GM15510 (cell line): ENCODE results near the gene STK24.

ENCODE experiments used
- POLR2A ChIP-seq: IDR thresholded peaks from 3 replicates; pipeline ENCODE4 v1.6.1; 2011; ENCODE audit warnings: borderline replicate concordance; ENCODE audit not compliant: insufficient read length; ENCODE audit errors: extremely low read depth

Gene STK24

DNA sequence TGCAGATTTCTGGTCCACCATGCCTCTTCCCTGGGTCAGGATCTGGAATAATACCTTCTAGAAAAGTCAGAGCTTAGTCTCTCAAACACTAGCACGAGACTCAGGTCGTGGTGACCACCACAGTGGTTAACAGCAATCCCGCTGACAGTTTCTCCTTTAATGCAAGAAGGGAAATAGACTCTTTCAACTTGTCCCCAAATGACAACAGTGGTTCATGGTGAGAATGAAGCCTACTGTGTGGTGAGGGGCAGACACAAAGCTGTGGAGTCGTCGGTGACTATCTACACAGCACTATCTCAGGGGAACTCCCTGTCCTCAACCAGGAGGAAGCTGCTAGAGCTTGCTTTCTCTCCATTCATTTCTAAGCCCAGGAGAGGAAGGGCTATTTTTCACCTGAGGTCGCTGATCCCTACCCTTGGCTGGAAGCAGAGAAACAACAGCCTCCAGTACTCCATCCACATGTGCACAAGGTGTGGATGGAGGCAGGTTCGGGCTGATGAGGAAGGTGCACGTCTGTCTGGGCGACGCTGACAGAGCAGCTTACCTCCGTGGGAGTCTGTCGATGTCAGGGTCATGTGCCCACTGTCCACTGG is 72.4 kb downstream of the STK24 start:
- TF ChIP-seq POLR2A, result no peak

DNA sequence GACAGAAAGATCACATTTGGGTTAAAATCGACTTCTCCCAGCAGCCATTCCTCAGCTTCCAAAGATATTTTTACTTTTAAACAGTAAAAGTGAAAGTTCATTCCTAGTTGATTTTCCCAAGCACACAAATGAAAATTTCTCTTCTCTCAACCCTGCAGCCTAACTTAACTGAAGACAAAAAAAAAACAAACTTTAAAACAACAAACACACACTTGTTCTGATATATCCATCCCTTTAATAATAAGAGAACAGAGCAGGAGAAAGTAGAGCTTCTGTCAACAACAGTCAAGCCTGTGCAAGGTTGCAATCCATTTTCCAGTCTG is 72.9 kb downstream of the STK24 start:
- TF ChIP-seq POLR2A, result no peak

DNA sequence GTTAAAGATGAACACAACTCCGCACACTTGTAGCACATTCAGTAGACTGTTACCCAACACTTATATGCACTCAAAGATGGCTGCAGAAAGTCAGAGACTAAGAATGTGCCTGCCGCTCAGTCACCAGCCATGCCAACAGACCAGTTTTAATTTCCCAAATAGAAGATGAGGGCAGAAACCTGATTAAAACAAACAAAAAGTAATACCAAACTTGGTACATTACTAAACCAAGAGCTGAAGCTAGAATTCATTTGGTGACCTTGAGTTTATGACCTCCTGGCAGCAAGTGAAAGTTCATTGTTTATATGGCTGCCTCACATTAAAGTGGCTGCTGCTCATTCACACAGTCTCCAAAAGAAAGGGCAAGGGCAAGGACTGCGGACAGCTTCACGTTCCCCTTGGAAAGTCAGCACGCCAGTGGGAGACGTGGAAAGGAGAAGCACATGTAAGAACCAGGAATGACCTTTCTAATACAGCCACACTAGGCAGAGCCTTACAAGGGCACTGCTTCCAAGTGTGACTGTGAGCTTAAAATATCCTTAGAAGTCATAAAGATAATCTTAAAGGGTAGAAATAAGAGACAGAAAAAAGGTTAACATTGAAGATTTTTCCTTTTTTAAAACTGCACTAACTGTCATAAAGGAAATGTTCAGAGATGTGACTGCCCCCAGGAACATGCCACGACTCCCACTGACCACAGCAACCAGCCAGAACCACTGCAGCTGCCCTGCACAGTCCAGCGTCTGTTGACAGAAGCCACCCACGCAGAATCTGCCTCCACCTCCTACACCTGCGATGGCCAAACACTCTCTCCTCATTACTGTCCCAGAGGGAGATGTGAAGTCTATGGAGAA is 73.5 kb downstream of the STK24 start:
- TF ChIP-seq POLR2A, result no peak

DNA sequence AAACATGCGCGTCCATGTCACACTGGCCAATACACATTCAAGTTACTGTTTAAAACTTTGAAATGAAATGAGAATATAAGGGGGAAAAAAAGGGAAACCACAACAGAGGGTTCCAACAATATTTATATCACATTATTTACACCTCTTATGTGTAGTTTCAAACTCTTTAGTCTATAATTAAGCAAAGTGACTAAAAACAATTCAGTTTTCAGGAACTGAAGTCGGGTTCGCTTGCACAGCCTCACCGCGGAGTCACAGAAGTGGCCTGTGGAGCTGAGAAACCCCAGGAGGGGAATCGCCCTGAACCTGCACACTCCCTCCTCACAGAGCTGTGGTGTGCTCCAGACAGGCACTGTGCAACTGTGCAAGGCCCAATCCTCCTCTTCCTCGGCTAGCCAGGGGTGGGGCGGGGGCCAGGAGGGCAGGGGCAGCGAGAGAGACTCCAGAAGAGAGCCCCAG is 75.9 kb downstream of the STK24 start:
- TF ChIP-seq POLR2A, result no peak

DNA sequence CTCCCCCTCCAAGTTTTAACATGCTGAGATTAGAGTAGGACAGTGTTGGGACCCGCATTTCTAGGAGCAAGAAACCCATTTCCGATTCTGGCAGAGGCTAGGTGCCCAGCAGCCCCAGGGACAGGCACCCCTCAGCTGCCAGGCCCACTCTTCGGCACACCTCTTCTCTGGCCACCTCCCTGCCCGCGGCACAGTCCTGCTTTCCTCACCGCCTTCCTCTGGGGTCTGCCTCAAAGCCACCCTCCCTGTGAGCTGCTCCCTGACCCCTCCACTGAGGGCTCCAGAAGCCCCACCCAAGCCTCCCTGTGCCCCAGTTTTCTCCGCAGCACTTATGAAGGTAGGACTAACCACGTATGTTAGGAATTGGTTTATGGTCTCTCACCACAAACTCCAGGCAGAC is 79.9 kb downstream of the STK24 start:
- TF ChIP-seq POLR2A, result no peak

DNA sequence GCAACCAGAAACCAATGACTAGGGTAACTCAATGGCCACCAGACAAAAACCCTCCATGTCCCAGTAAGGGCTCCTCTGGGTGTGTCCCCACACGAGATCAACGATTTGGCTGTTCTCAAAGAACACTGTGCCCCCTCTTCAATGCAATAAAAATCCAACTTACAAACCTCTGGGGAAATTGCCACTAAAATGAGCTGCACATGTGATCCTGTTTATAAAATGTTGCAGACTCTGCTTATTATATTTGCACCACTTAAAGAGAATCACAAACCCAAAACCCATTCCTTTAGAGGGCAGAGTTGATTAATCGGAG is 80.5 kb downstream of the STK24 start:
- no peak for TF ChIP-seq POLR2A

DNA sequence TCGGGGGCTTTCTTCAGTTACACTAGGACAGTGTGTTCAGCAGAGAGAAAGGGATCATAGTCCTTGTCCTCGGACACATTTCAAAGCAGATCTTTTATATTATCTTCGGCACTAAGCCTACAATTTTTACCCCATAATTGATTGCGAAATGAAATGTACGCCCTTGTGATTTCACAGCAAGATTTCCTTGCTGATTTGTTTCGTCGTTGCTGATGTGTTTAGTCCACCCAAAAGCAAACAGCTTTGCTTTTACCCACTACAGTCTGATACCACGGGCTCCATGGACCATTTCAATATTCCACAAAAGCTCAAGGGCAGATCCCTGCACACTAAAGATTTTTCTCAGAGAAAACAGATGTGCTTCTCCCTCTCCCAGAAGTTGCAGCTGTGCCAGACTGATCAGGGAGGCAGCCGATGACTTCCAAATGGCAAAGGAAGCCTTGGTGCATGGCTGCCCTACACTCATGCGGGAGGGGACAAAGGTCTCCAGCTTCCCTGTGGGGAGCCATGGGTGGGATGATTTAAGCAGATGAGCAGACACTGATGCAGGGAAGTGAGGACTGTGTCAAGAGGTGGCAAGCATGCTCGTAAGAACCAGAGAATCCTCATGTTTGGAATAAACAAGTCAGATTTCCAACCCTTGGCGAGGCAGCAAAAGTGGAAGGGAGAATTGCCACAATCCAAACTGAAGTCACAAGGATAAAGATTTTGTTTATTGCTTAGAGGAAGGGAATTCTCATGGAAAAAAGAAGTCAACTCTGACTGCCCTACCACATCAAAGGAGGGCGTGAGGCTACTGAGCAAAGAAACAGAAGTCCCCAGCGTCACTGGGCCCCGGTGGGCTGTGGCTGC is 81.1 kb downstream of the STK24 start:
- no peak for TF ChIP-seq POLR2A

DNA sequence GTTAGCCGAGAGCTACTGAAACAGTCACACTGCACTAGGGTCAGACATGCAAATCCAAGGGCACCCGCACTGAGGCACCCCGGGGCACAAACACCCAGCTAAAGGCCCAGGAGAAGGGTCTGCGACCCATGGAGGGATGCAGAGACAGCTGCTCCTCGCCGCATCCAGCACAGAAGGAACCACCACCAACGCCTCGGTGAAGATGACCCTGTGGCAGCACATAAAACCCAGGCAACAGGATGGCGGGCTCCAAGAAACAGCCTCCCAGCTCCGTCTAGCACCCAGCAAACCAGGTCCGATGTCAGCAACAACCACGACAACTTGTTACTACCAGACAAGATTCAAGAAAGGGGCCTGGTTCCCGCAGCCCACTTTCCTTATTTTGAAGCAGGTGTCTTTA is 82.1 kb downstream of the STK24 start:
- TF ChIP-seq POLR2A, result no peak

DNA sequence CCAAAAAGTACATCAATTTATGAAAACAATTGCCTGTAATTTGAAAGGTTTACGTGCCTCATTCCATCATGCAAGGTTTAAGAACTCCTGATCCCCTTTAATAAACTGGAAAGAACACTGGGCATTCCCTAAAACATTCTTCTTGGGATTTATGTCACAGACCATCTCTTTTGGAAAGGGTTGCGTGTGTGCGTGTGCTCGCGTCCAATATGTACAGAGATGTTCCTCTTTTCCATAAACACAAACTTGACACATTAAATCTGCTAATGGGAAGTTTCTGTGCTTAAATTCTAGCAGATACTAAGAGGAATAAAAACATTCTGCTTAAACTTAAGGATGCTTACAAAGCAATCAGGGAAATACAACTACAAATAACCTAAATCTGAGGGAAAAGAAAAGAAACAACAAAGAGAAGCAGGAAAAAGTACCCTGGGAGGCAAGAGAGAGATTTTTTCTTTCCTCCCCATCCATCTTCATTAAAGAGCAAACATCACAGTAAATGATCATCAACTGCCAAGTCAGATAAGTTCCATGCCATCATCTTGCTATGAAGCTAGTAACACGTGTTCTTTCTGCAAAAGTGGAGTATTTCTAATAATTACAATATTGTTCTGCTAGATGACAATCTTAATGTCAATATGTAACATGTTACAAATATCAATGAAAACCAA is 83.7 kb downstream of the STK24 start:
- TF ChIP-seq POLR2A, result no peak

DNA sequence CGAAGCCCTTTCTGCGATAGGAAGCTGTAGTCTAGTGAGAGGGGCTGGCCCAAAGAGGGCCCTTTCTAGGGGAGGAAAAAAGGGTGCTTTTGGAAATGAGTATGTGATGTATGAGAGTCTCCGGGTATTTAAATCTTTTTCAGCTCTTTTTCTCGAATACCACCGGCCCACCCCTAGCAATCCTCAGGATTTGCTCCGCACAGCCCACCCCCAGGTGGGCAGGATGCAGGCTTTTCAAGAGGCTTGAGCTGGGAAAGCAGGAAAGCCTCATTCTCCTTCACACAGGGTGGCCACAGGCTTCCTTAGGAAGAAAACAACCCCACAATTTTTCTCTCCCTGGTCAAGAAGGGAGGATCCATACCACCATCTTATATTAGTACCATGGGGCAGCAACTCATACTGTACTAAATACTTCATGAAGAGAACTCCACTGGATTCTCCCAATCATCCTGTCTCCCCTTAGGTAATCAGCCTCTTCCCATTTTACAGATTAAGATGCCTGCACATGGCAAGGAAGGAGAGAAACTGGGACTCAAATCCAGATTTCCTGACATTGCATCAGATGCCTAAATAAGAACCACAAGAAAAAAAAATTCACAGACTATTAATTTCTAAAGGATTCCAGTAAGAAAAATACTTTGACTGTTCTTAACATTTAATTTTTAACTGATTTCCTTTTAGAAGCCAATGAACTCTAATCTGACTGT is 84.4 kb downstream of the STK24 start:
- TF ChIP-seq POLR2A, result no peak

DNA sequence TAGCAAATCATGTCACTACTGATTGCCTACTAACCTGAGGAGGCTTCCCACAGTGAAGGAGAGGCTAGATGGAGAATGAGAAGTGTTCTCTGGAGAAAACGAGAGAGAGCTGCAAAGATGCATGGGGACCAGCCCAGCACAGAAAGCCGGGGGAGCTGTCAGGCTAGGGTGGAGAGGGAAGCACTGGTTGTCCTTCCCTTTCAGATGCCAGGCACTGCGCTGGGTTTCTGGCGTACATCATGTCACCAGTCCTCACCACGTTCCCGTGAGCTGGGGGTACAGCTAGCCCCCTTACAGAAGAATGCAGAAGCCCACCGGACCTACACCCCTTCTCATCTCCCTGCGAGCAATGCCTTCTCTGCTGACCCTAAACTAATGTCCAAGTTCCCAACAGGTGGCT is 86.0 kb downstream of the STK24 start:
- no peak for TF ChIP-seq POLR2A

DNA sequence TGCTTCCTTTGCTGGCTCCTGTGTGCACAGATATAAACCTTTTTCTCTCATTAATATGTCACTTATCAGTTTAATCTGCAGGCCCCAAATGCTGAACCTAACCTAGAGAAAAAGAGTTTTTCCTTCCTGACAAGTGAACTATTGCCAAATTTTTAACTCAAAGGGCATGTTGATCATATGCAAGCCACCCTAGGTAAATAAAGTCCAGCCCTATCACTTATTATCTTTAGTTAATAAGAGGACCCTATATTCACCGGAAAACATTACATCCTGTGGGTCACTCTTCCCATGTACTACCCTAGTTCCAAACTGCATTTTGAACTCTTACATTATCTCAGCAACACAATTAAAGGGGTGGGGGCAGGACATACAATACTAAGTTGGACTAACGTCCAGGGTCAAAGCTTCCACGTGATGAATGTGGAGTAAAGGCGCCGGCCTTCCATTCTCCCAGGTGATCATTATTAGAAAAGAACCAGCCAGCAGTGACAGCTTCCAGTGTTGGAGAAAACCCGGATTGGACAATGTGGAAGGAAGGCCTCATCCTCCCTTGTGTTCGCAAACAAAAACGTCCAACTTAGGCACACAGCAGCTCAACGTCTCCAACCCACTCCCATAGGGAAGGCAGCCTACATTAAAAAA is 86.6 kb downstream of the STK24 start:
- TF ChIP-seq POLR2A, result no peak

DNA sequence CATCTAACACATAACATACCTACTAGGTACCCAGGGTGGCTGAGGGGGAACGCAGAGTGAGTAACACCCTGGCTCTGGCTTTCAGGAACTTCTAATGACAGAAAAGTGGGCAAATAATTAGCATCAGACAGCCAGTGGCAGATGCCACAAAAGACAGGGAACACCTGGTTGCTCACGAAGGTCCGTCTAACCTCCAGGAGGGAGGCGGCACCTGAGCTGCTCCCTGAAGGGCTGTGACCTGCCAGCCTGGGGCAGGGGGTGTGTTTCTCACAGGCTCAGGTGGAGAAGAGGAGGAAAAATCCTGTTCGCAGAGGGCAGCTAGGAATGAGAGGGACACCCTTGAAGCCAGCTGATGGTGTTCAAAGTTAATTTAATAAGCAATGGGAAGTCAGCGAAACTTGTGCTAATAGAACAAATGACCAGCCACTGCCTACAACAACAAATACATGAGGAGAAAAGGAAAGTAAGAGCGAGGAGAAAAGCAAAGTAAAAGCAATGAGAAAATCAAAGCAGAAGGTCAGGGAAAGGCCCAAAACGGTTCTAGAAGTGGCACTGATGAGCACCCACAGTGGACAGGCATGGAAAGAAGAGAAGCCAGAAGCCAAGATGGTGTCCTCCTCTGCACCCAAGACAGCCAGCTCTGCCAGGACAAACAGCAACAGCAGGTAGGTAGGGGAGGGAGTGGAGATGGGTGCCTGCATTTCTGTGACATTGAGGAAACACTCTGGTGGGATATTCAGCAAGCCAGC is 87.3 kb downstream of the STK24 start:
- TF ChIP-seq POLR2A, result no peak

DNA sequence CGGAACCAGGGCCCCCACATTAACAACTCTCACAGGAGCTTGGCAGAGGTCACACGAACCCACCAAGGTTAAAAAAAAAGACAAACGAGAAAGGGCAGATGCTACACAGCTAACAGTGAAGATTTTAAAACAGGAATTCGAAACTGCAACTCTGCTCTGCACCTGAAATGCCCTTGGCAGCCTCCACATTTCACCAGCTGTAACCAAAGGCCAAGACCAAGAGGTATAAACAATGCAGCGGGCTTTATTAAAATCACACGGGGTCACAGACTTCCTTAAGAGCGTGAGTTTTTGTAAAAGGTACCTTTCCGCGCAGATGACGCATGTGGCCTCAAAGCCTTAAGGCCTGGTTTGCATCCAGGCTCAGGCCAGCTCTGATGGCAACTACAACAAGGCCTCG is 88.2 kb downstream of the STK24 start:
- TF ChIP-seq POLR2A, result no peak

DNA sequence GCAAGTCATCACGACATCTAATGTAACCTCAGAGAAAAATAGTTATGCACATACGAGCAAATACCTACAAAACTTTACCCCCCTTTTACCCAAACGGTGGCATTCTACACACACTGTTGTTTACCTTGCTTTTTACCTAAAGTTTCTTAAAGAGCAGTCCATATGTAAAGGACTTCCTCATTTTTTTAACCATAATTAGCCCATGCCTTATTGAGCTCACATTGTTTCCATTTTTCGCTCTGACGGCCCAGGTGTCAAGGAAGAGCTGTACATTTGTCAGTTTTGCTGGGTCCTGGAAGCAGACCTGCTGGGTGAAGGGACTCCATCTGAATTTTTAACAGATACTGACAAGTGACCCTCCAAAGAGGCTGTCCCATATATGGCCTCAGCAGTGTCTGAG is 89.4 kb downstream of the STK24 start:
- TF ChIP-seq POLR2A, result no peak
